ENCODE results near the gene CTDSPL.
"Not testable (repeated sequence)": the region's sequence is repeated elsewhere in the genome, so short reads cannot be mapped to it uniquely, and the experiment has no call there.

CTDSPL gene

GRCh38 chr3:37963635-37964034, 102.0 kb downstream of the CTDSPL start:
- DNase-seq (ENCODE audit: low spot score) (no peak), FAIRE-seq (no peak)

- DNase-seq (ENCODE audit: low spot score) (no peak), FAIRE-seq (no peak)
Observed at GRCh38 chr3:37964146-37964545, 102.5 kb downstream of the CTDSPL start.

GRCh38 chr3:37964716-37965115, 103.0 kb downstream of the CTDSPL start:
- FAIRE-seq = peak; percentile 84

GRCh38 chr3:37967260-37967881, 105.7 kb downstream of the CTDSPL start:
- DNase-seq (ENCODE audit: low spot score) (no peak), FAIRE-seq (no peak)

More at GRCh38 chr3:37964716-37965115, 103.0 kb downstream of the CTDSPL start:
- DNase-seq (ENCODE audit: low spot score) = peak; percentile 66

DNA sequence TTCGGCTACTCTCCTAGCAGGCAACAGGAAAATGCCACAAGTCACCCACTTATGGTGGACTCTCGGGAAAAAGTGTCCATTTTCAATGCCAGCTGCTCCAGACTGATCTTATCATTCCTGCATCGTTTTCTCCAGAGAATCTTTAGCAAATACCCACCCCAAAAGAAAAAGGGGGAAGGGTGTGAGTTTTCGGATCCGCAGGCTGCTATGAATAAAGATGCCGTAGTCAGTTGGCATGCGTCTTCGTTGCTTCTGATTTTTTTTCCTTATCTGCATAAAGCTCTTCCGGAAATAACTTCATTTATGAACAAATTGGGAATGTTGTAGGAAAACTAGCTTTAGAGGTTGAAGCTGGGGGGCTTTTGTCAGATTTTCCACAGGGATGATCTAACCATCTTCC, 106.5 kb downstream of the CTDSPL start:
- DNase-seq (ENCODE audit: low spot score) (no peak), FAIRE-seq (no peak)

DNA sequence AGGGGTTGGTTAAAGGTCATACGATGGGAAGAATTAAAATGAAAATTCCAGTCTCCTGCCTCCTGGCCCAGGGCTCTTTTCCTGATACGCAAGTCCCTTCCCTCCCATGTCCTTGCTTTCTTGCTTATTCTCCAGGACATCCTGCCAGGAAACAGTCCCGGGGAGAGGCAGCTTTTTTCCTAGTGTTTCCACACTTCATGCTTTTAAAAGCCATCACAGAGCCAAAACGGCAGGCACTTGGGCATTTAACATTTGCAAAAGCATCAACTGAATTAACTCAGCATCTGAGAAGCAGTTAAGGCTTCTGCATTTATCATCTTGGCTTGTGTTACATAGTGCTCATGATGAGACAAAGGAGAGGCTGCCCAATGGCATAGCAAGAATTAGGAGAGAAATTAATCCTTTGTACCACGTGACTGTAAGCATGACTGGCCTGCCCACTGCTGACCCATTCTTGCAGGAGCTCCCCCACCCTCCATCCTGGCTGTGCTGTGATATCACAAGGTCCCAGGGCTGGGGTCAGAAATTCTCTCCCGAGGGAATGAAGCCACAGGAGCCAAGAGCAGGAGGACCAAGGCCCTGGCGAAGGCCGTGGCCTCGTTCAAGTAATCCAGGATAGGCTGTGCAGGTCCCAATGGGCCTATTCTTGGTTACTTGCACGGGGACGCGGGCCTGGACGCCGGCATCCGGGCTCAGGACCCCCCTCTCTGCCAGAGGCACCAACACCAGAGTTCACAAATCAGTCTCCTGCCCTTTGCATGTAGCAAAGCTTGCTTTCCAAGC, 107.3 kb downstream of the CTDSPL start:
- no peak for FAIRE-seq
- DNase-seq (ENCODE audit: low spot score) = no peak

DNA sequence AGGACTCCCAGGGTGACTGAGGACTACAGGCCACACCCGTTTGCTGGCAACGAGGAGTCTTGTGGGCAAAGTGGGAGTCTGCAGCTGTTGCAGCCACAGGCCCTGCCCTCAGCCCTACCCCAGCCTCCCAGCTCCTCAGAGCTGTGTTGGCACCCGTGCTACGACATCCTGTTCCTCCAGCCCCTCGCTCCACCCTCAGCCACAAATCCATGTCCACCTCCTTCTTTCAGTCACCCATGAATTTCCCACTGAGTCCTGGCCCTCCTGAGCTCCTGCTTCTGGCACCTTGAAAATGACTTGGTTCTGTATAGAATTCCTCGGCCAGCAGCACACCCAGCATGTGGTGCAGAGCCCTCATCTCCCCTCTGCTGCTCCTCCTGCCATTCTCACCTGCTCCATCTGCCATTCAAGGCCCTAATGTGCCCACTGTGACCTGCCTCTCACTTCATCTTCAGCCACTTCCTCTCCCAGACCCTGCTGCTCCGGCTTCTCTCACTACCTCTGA, 108.0 kb downstream of the CTDSPL start:
- DNase-seq (ENCODE audit: low spot score) = no peak
- no peak for FAIRE-seq

- no peak for DNase-seq (ENCODE audit: low spot score)
- FAIRE-seq = no peak
Observed at GRCh38 chr3:37970802-37971201, 109.1 kb downstream of the CTDSPL start.

- no peak for FAIRE-seq
- no peak for DNase-seq (ENCODE audit: low spot score)
Observed at GRCh38 chr3:37971467-37971866, 109.8 kb downstream of the CTDSPL start.

GRCh38 chr3:37972056-37972455, 110.4 kb downstream of the CTDSPL start:
- not testable (repeated sequence) for FAIRE-seq; DNase-seq (ENCODE audit: low spot score)

DNA sequence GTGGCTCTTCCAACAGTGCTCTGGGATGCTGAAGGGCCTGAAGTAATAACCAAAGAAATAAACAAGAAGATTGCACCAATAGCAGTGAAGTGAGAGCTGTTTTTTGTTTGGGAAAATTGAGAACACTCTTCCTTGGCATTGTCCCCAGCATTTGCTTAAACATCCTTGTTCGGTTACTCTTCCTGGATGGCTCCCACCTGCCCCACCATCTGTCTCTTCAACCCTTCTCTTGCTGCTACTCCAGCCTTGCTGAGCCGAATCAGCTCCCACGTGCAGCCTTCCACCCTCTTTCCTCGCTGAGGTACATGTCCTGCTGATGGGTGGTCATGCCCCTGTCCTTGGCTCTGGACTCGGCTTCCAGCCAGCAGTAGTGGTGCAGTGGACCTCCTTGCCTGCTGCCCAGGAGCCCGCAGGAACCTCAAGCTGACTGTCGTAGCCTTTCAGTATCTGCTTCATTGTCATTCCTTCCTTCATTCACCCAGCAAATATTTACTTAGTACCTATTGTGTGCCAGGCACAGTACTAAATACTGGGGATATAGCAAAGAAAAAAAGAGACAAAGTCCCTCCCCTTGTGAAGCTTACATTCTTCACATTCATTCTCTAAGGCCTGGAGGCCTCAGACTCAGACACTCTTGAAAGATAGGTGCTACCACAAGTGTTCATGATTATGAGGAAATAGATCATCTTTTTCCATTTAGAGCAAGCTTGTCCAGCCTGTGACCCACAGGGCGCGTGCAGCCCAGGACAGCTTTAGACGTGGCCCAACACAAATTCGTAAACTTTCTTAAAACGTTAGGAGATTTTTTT, 111.8 kb downstream of the CTDSPL start:
- DNase-seq (ENCODE audit: low spot score) = no peak
- no peak for FAIRE-seq

GRCh38 chr3:37974121-37975083, 112.7 kb downstream of the CTDSPL start:
- DNase-seq (ENCODE audit: low spot score) (no peak), FAIRE-seq (no peak)

GRCh38 chr3:37979541-37980461, 118.1 kb downstream of the CTDSPL start:
- FAIRE-seq (no peak), DNase-seq (ENCODE audit: low spot score) (no peak)

- DNase-seq (ENCODE audit: low spot score) (no peak), FAIRE-seq (no peak)
Observed at GRCh38 chr3:37980462-37981347, 119.0 kb downstream of the CTDSPL start.

- no peak for FAIRE-seq
- DNase-seq (ENCODE audit: low spot score) = no peak
Observed at GRCh38 chr3:37981348-37981664, 119.6 kb downstream of the CTDSPL start.

DNA sequence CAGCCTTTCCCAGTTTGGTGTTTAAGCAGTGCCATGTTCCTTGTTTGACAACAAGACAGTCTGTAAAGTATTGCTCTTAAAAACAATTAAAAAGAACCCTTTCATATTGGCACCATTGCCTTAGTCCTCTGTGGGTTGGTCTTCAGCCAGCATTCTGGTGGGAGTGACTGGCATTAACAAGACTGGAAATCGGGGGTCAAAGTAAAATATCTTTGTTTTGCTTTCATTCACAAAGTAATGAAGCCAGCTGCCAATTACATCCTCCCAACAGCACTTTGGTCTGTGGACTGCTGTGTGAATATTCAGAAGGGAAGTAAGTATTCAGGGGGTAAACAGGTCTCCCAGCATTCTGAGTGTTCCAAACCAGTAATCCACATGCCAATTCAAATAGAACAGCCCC, 120.7 kb downstream of the CTDSPL start:
- FAIRE-seq = no peak
- no peak for DNase-seq (ENCODE audit: low spot score)

DNA sequence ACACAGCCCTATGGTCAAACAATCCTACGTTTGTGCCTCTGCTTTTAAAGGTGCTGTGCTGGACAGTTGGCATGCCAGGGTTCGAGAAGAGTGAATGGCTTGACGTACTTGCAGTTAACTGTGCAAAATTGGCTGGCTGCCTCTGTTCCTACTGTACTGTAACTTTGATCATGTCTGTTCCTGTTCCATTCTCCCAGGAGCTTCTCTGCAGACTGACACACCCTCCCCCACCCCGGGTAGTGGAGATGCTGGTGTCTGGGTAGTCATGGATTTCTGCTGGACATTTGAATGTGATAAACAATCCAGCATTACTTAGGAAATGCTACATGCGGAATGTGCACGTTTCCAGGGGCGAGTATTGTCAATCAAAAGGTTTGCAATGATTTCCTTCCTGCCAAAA, 122.4 kb downstream of the CTDSPL start:
- DNase-seq (ENCODE audit: low spot score) = no peak
- no peak for FAIRE-seq

DNA sequence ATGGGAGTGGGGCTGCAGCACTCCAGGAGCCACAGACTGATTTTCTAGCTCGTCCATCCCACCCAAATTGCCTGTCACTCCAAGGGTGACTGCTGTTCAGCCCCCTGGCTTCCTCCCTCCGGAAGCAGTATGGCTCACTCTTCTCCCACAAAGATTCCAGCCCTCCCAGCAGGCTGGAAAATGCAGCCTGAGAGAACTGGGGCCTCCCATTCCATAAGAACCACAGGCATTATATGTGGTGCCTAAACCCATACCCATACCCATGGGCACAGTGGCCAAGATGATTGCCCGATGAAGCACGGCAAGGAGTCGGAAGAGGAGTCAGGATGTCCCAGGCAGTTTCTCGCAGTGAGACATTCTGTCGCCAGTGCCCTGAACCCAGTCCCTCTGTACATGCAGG, 122.9 kb downstream of the CTDSPL start:
- DNase-seq (ENCODE audit: low spot score) (no peak), FAIRE-seq (no peak)
